K562 (cell line): Measurements from ENCODE around the gene ST8SIA1. TPM values are rescaled to one million over a fixed set of nuclear protein-coding genes. Genes with fewer than 3 reads are reported as not detected.

Experiments
- ATAC-seq: fragments of 200-7000 bp; cut with Tn5 transposase; 3 replicates; pipeline ENCODE4 v1.9.1; 2020; ENCODE audit warnings: moderate library complexity
- BruUV-seq: library from RNA; stranded (reverse); fragments of 400-500 nt; replicated peaks from 2 replicates; lab custom pipeline; 2021; lab: Mats Ljungman, UMichigan
- CTCF ChIA-PET: fragments of 300-600 bp; formaldehyde crosslinking; extraction: SDS; loops from one replicate; lab custom pipeline; 2021; ENCODE audit warnings: low intra/inter-chr PET ratio; lab: Yijun Ruan, JAX
- POLR2A ChIA-PET: fragments of 300-600, 350-650 bp; sonication (Branson Sonifier 250); formaldehyde crosslinking; extraction: SDS; loops from one replicate; lab custom pipeline; 2021; ENCODE audit warnings: antibody characterized with exemption, inconsistent platforms; lab: Yijun Ruan, JAX
- DNase-seq, 4 experiments: peaks; one replicate each; pipeline versions ENCODE4 v3.0.0 to v3.0.0-alpha.2; 2011 to 2018; ENCODE audit warnings: low spot score in 3 of 4, mixed read lengths in 3 of 4; ENCODE audit errors: extremely low read depth in 1 of 4
- FAIRE-seq: peaks from 2 replicates; lab custom pipeline; 2011; peaks lifted over from hg19 to GRCh38; lab: Jason Lieb, UNC
- H2AFZ ChIP-seq: 2 replicates; pipeline ENCODE4 v1.6.0; 2011; ENCODE audit warnings: low read depth, low read length, control low read depth, inconsistent platforms
- H3K27ac ChIP-seq: fragments of 200-600 bp; 3 replicates; pipeline ENCODE4 v1.8.0; 2011; ENCODE audit warnings: low read depth, mild to moderate bottlenecking, control low read depth, inconsistent platforms, low read length, moderate library complexity, mixed read lengths; ENCODE audit errors: extremely low read depth
- H3K27me3 ChIP-seq, 2 experiments: fragments of 300-600 bp in 1 of 2; 2 replicates in 1 of 2; 3 replicates in 1 of 2; pipeline versions ENCODE4 v1.6.0 to v1.8.0; 2011; ENCODE audit warnings: inconsistent platforms in 2 of 2, low read length in 2 of 2, mild to moderate bottlenecking in 1 of 2, mixed read lengths in 1 of 2, moderate library complexity in 1 of 2; ENCODE audit not compliant: control insufficient read depth in 2 of 2, insufficient read depth in 2 of 2
- H3K36me3 ChIP-seq: fragments of 300-600 bp; 3 replicates; pipeline ENCODE4 v1.8.0; 2011; ENCODE audit warnings: mild to moderate bottlenecking, low read length, inconsistent platforms; ENCODE audit not compliant: control insufficient read depth, insufficient read depth
- H3K4me1 ChIP-seq, 2 experiments: fragments of 200-600 bp in 1 of 2; replicated peaks in 1 of 2; 2 replicates in 1 of 2; 3 replicates in 1 of 2; pipeline versions ENCODE4 v1.5.1 to v1.8.0; 2011; ENCODE audit warnings: inconsistent platforms in 2 of 2, low read length in 2 of 2, mild to moderate bottlenecking in 1 of 2, mixed read lengths in 1 of 2, moderate library complexity in 1 of 2; ENCODE audit not compliant: control insufficient read depth in 2 of 2, insufficient read depth in 2 of 2
- H3K4me2 ChIP-seq: 2 replicates; pipeline ENCODE4 v1.6.1; 2011; ENCODE audit warnings: low read length, control low read depth, inconsistent platforms, mixed read lengths; ENCODE audit not compliant: insufficient read depth
- H3K4me3 ChIP-seq: fragments of 200-600 bp; sonication (generic), shearing (Covaris generic); 2 replicates; pipeline ENCODE4 v1.5.1; 2016; ENCODE audit warnings: control low read depth, inconsistent platforms
- H3K79me2 ChIP-seq: fragments of 200-600 bp; 3 replicates; pipeline ENCODE4 v1.8.0; 2011; ENCODE audit warnings: low read length, inconsistent platforms; ENCODE audit not compliant: control insufficient read depth, insufficient read depth
- H3K9ac ChIP-seq, 2 experiments: 2 replicates each; pipeline versions ENCODE4 v1.6.0 to v1.6.1; 2011; ENCODE audit warnings: low read depth in 2 of 2, low read length in 2 of 2, control low read depth in 1 of 2, inconsistent platforms in 1 of 2, mild to moderate bottlenecking in 1 of 2, mixed read lengths in 1 of 2; ENCODE audit not compliant: insufficient read depth in 1 of 2
- H3K9me1 ChIP-seq: one replicate; pipeline ENCODE4 v1.6.0; 2011; ENCODE audit warnings: inconsistent platforms, mild to moderate bottlenecking, low read length, moderate library complexity; ENCODE audit not compliant: control insufficient read depth, insufficient read depth
- H3K9me3 ChIP-seq: replicated peaks from 2 replicates; pipeline ENCODE4 v1.5.1; 2011; ENCODE audit warnings: low read depth, low read length, inconsistent platforms; ENCODE audit not compliant: control insufficient read depth, insufficient read depth
- H4K20me1 ChIP-seq: replicated peaks from 2 replicates; pipeline ENCODE4 v1.6.1; 2011; ENCODE audit warnings: low read length, inconsistent platforms, mixed read lengths; ENCODE audit not compliant: control insufficient read depth, insufficient read depth
- AFF4 ChIP-seq: sonication (generic); formaldehyde crosslinking; IDR thresholded peaks from 2 replicates; pipeline ENCODE4 v1.8.0; 2023; ENCODE audit warnings: mild to moderate bottlenecking, missing genetic modification reagents
- CBX1 ChIP-seq: sonication (generic); IDR thresholded peaks from 2 replicates; pipeline ENCODE4 v1.6.1; 2016; ENCODE audit warnings: antibody characterized with exemption, low read depth, mild to moderate bottlenecking
- CUX1 ChIP-seq: fragments of 200-800 bp; sonication (Bioruptor generic); IDR thresholded peaks from 2 replicates; pipeline ENCODE4 v1.6.1; 2016; ENCODE audit warnings: missing genetic modification characterization, missing compliant biosample characterization
- FOXK2 ChIP-seq, 2 experiments: fragments of 450-650 bp; IDR thresholded peaks in 1 of 2; conservative IDR thresholded peaks in 1 of 2; 2 replicates each; pipeline ENCODE4 v1.6.1; 2016; ENCODE audit warnings: low read depth in 2 of 2, mild to moderate bottlenecking in 1 of 2
- IRF1 ChIP-seq: sonication (generic); formaldehyde crosslinking; IDR thresholded peaks from 2 replicates; pipeline ENCODE4 v1.8.0; 2022; ENCODE audit warnings: missing genetic modification reagents, mild to moderate bottlenecking, borderline replicate concordance
- MAZ ChIP-seq, 2 experiments: fragments of 450-650 bp in 1 of 2; sonication (generic) in 1 of 2; formaldehyde crosslinking; IDR thresholded peaks in 1 of 2; conservative IDR thresholded peaks in 1 of 2; 2 replicates each; pipeline versions ENCODE4 v1.4.0 to v1.5.0; 2020; ENCODE audit warnings: mild to moderate bottlenecking in 1 of 2, missing genetic modification reagents in 1 of 2
- MXD1 ChIP-seq: fragments of 250-450 bp; sonication (Bioruptor Pico); IDR thresholded peaks from 2 replicates; pipeline ENCODE4 v1.8.0; 2021; ENCODE audit warnings: borderline replicate concordance, mild to moderate bottlenecking, moderate library complexity; ENCODE audit not compliant: poor library complexity, severe bottlenecking
- RHOXF2B ChIP-seq: fragments of 250-450 bp; sonication (Bioruptor Pico); conservative IDR thresholded peaks from 2 replicates; pipeline ENCODE4 v1.5.1; 2021
- ZNF41 ChIP-seq: fragments of 250-450 bp; sonication (Bioruptor Pico); conservative IDR thresholded peaks from 2 replicates; pipeline ENCODE4 v1.4.0; 2020; ENCODE audit warnings: mild to moderate bottlenecking
- ZNF79 ChIP-seq: fragments of 250-450 bp; sonication (Bioruptor Pico); IDR thresholded peaks from 2 replicates; pipeline ENCODE4 v1.4.0; 2020; ENCODE audit warnings: low read depth, mild to moderate bottlenecking, moderate library complexity
- WGBS: fragments of 100-300 bp; shearing (Covaris generic); methylation state at CpG from one replicate; pipeline ENCODE4 v1.1.6; 2016; ENCODE audit warnings: low coverage, mixed read lengths; ENCODE audit not compliant: insufficient coverage; ENCODE audit errors: missing lambda C conversion rate; 5-methylcytosine and 5-hydroxymethylcytosine counted together
- in situ Hi-C: fragments of 300-500 bp; cut with MboI; formaldehyde crosslinking; loops from 4 replicates; pipeline ENCODE4 v1.15.0; 2018; ENCODE audit warnings: inconsistent platforms, mixed read lengths
- intact Hi-C: fragments of 100-400 bp; cut with micrococcal nuclease; formaldehyde crosslinking; loops from 2 replicates; pipeline ENCODE4 v1.14.2; 2022
- polyA plus RNA-seq, 8 experiments: library from polyadenylated mRNA; depleted of rRNA in 4 of 8; stranded (reverse) in 5 of 8; unstranded in 3 of 8; fragments of >200 nt; fragmentation: Nextera tagmentation in 2 of 8; fragmentation: Illumina TruSeq in 1 of 8; extraction: Ambion mirVana in 2 of 8; extraction: Trizol in 1 of 8; gene quantifications; 2 replicates each; pipeline versions ENCODE4 v1.2.1 to v1.2.3, GENCODE V29; 2011 to 2014; ENCODE audit warnings: inconsistent platforms in 1 of 8, missing spikeins in 1 of 8
- total RNA-seq, 7 experiments: library from RNA; depleted of rRNA in 6 of 7; stranded (reverse); fragments of >200 nt in 6 of 7; fragmentation: Illumina TruSeq in 2 of 7; extraction: Trizol in 2 of 7; gene quantifications; 2 replicates each; pipeline versions ENCODE4 v1.2.1 to v1.2.3, GENCODE V29; 2011 to 2021; ENCODE audit warnings: low replicate concordance in 1 of 7

The ST8SIA1 gene
- total and polyA plus RNA-seq, 9 of the 15 experiments (the other 6 are each of a cell fraction or from before 2014, with no cell fraction given) = 0.86 to 26.3 (median 4.3) TPM

- POLR2A ChIA-PET = no interaction called here
- ATAC-seq = no peak
- Histone ChIP-seq H3K9me1 (no peaks in the 10 kb centered on the region), H3K27me3 (peaks cover 0 to 10% of the 10 kb centered on the region in 2 experiments; a peak in 3 of 5 replicates), H3K36me3 (no peaks in the 10 kb centered on the region), H3K9me3 (no peaks in the 10 kb centered on the region), H4K20me1 (no peaks in the 10 kb centered on the region), H3K9ac (no peak overlapping the region), H2AFZ (no peak overlapping the region), H3K4me2 (no peak overlapping the region), H3K4me1 (peaks cover 0 to 18% of the 10 kb centered on the region in 2 experiments; a peak in 2 of 5 replicates), H3K27ac (no peak overlapping the region), H3K79me2 (no peaks in the 10 kb centered on the region), H3K4me3 (no peak overlapping the region)
- BruUV-seq = no TSS peak
- intact Hi-C loops (loop anchor here (10.0 kb wide), 2 partner anchors 248 to 638 kb away; no protein-coding TSS in a partner anchor), in situ Hi-C loops (loop anchor here (10.0 kb wide), 1 partner anchor 228 kb away; no protein-coding TSS in a partner anchor)
- CTCF ChIA-PET = no interaction called here
- no peak for DNase-seq
- no peak for FAIRE-seq
- WGBS = 7% methylated on average over 10 of the region's 10 CpGs
- TF ChIP-seq RHOXF2B (no peak), ZNF79 (CRISPR knock-in tag) (no peak), ZNF41 (CRISPR knock-in tag) (no peak), IRF1 (no peak), AFF4 (CRISPR knock-in tag) (no peak), CBX1 (no peak), CUX1 (CRISPR knock-in tag) (no peak), MXD1 (CRISPR knock-in tag) (no peak), MAZ (CRISPR knock-in tag; conservative IDR thresholded peaks at IDR 0.05 in 1 of 2, IDR thresholded peaks at IDR 0.05 in 1 of 2) (no peak), FOXK2 (conservative IDR thresholded peaks at IDR 0.05 in 1 of 2, IDR thresholded peaks at IDR 0.05 in 1 of 2; ENCODE audit: low read depth in 2 of 2) (no peak)
Measured at GRCh38 chr12:22333186-22333712, 1.3 kb downstream of the ST8SIA1 start.
